HG03025 (cell line): Measurements from ENCODE around the gene TRAPPC14.
A peak's percentile ranks its signal among the peaks of the same experiment; 100 is the strongest.
"Not testable (repeated sequence)": the region's sequence is repeated elsewhere in the genome, so short reads cannot be mapped to it uniquely, and the experiment has no call there.

Source experiments
- ATAC-seq: cut with Tn5 transposase; IDR thresholded peaks from one replicate; pipeline ENCODE4 v1.9.1; 2021; ENCODE audit warnings: mild to moderate bottlenecking, moderate library complexity; ENCODE audit not compliant: unreplicated experiment, low FRiP score

Gene TRAPPC14, protein sequence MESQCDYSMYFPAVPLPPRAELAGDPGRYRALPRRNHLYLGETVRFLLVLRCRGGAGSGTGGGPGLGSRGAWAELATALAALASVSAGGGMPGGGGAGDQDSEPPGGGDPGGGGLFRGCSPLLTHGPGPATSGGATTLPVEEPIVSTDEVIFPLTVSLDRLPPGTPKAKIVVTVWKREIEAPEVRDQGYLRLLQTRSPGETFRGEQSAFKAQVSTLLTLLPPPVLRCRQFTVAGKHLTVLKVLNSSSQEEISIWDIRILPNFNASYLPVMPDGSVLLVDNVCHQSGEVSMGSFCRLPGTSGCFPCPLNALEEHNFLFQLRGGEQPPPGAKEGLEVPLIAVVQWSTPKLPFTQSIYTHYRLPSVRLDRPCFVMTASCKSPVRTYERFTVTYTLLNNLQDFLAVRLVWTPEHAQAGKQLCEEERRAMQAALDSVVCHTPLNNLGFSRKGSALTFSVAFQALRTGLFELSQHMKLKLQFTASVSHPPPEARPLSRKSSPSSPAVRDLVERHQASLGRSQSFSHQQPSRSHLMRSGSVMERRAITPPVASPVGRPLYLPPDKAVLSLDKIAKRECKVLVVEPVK

GRCh38 chr7:100158229-100159098 lies at the start of gene TRAPPC14:
Gene TRAPPC14 (minus strand): TSS chr7:100158723. CDS start chr7:100158499, 224 bp downstream.
- peak; percentile 74 for ATAC-seq

DNA sequence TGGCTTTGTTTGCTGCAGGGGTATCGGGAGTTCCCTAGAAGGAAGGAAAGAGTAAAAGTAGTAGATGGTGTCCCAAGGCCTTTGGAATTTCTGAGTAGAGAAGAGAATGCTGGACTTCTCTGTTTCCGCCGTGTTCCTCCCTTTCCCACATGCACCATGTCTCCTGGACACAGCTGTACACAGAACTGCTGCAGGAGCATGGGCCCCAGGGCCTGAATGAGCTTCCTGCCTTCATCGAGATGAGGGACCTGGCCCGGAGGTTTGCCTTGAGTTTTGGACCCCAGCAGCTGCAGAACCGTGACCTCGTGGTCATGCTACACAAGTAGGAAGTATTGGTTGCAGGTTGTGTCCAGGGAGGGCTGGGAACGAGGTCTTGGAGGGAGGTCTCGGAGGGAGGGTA lies 45.9 kb upstream of the TRAPPC14 start:
- no peak for ATAC-seq

- no peak for ATAC-seq
Measured at GRCh38 chr7:100200693-100201092, 42.2 kb upstream of the TRAPPC14 start.

DNA sequence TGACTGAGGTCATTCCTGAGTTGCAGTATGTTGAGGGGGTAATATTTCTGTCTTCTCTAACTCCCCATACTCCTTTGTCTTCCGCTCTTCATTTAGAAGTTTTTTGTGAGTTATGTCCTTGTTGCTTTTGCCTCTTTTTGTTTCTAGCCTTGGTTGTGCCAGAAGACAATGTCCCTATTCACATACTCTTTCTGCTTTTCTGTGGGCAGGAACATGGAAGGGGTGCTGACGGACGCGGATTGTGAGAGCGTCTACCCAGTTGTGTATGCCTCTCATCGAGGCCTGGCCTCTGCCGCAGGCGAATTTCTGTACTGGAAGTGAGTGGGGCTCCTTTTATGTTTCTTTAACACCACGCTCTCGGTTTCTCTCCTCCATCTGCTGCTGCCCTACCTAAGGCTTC lies 39.7 kb upstream of the TRAPPC14 start:
- ATAC-seq, result no peak

DNA sequence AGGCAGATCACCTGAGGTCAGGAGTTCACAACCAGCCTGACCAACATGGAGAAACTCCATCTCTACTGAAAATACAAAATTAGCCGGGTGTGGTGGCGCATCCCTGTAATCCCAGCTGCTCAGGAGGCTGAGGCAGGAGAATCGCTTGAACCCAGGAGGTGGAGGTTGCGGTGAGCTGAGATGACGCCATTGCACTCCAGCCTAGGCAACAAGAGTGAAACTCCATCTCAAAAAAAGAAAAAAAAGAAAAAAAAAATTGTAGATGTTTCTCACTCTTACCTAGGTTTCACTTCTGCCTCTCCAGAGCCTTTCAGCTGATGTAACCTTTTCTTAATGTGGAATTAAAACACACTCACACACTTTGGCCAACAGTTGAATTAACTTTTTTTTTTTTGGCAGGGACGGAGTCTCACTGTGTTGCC lies 37.4 kb upstream of the TRAPPC14 start:
- not testable (repeated sequence) for ATAC-seq

GRCh38 chr7:100195222-100195621 lies 36.7 kb upstream of the TRAPPC14 start:
- no peak for ATAC-seq

DNA sequence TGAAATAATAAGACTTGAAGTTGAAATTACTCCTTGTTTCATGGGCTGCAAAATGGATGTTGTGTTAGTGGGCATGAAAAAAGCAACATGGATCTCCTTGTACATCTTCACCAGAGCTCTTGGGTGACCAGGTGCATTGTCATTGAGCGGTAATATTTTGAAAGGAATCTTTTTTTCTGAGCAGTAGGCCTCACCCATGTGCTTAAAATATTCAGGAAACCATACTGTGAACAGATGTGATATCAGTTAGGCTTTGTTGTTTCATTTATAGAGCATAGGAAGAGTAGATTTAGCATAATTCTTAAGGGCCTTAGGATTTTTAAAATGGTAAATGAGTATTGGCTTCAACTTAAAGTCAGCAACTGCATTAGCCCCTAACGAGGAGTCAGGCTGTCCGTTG lies 34.4 kb upstream of the TRAPPC14 start:
- no peak for ATAC-seq

DNA sequence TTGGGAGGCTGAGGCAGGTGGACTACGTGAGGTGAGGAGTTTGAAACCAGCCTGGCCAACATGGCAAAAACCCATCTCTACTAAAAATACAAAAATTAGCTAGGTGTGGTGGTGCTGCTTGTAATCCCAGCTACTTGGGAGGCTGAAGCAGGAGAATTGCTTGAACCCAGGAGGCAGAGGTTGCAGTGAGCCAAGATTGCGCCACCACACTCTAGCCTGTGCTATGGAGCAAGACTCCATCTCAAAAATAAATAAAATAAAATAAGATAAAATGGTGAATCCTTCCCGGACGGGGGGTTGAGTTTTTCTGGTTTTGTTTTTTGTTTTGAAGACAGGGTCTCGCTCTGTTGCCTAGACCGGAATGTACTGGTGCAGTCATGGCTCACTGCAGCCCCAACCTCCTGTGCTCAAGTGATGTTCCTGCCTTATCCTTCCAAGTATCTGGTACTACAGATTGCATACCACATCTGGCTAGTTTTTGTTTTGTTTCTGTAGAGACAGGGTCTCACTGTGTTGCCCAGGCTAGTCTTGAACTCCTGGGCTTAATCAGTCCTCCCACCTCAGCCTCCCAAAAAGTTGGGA lies 33.8 kb upstream of the TRAPPC14 start:
- ATAC-seq, result not testable (repeated sequence)

- ATAC-seq, result no peak
Measured at GRCh38 chr7:100191775-100192174, 33.3 kb upstream of the TRAPPC14 start.

GRCh38 chr7:100190048-100190711 lies 31.7 kb upstream of the TRAPPC14 start:
- no peak for ATAC-seq

DNA sequence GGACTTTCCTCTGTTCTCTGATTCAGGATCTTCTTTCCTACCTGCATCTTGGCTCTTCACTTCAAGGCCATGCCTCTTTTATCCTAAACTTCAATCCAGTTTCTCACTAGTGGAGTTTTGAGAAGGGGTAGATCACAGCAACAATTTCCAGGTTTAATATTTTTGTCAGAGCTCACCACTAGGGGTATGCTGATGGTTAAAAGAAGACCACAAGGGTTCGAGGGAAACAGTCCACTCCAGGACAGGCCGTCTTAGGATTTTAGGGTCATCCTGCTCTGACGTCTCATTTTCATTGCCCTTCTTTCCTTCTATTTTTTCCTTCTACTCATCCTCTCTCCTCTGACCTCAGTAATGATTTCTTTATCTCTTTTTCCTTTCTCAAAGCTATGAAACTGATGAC lies 30.5 kb upstream of the TRAPPC14 start:
- ATAC-seq, result no peak

DNA sequence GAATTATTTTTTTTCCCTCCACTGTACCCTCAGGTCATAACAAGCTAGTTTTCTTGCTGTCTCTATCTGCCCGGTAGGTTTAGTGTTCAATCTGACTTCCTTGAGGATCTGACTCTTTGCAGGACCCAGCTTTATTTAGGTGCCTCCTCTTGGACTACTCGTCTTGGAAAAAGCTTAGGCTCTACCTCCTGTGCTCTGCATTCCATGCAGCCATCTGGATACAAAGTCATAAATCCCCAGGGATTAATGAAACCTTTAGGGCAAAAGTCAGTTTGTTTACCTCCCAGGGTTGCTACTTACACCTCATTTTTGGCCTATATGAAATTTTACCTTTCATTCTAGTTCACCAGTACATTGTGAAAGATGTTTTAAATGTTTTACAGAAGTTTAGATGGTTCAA lies 27.2 kb upstream of the TRAPPC14 start:
- no peak for ATAC-seq

DNA sequence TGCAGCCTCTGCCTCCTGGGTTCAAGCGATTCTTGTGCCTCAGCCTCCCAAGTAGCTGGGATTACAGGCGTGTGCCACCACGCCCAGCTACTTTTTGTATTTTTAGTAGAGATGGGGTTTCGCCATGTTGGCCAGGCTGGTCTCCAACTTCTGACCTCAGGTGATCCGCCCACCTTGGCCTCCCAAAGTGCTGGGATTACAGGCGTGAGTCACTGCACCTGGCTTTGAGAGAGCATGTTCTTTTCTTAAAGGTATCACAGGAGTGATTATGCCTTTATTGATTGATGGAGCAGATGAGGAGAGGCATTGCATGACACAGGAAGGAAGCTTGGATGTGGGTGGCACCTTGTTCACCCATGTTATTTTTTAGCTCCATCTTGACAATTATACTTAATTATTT lies 24.6 kb upstream of the TRAPPC14 start:
- not testable (repeated sequence) for ATAC-seq

- ATAC-seq, result not testable (repeated sequence)
Measured at GRCh38 chr7:100182616-100183015, 24.1 kb upstream of the TRAPPC14 start.

DNA sequence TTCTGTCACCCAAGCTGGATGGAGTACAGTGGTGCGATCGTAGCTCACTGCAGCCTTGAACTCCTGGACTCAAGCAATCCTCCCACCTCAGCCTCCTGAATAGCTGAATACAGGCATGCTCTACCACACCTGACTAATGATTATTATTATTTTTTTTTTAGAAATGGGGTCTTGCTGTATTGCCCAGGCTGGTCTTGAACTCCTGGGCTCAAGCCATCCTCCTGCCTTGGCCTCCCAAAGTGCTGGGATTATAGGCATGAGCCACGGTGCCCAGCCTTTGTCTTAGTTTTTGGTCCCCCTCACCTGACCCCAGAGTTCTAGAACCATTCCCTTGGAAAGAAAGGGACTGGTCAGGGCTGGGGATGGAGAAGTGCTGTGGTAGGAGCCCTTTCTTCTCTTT lies 21.6 kb upstream of the TRAPPC14 start:
- not testable (repeated sequence) for ATAC-seq

- peak; percentile 75 for ATAC-seq
Measured at GRCh38 chr7:100177045-100178001, 18.8 kb upstream of the TRAPPC14 start, which contains the start of the genes GPC2 and STAG3. Gene GPC2 (minus strand): TSS chr7:100177381. CDS start chr7:100177199, 182 bp downstream. Gene STAG3 (plus strand): TSS chr7:100177918. CDS start chr7:100180557, 2,639 bp downstream.

DNA sequence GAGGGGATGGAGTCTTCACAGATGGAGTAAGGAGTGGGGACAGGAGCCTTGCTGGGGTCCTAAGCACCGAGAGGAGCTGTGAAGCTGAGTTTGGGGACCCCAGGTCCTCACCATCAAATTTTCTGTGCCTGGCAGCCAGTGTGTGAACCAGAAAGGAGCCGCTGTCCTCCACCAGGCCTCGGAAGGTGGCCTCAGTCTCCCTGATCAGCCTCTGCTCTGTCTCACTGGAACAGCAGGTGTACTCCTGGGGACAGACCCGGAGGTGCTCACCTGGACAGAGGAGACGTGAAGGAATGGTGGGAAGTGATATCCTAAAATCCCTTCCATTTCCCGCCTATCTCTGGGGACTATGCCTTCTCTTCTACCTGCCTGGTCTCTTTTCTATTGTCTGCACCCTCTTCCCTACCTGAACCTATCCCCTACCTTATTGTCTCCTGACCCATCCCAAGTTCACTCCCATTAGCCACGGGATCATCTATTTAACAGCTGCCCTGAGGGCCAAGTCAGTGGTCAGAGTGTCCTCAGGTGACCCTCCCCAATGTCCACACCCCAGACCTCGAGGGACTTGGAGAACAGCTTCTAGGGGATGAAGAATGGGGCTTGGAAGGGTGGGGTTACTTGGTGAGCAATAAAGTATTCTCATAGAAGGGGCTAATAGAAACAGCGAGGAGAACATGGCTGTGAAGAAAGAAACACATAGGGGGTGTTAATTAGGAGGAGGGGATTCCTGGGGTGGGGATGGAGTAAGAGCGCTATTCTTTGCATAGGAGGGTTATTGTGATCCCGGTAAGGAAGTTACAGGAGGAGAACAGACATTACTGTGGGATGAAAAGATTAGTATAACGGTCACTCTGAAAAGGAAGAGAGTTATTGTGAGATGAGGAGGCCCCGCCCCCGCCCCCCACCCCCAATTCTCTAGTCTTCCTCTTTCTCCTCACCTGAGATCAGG lies 17.8 kb upstream of the TRAPPC14 start:
- ATAC-seq, result no peak
